WTC11 (cell line): ENCODE measurements around the gene MAB21L3. TPM values are rescaled to one million over a fixed set of nuclear protein-coding genes. Genes with fewer than 3 reads are reported as not detected.

ENCODE experiments used
- ATAC-seq: fragments of 200-7000 bp; cut with Tn5 transposase; 2 replicates; pipeline ENCODE4 v1.10.0; 2021; ENCODE audit warnings: mild to moderate bottlenecking, moderate library complexity
- CTCF ChIA-PET: fragments of 300-600 bp; sonication (Branson Sonifier 250); formaldehyde crosslinking; loops from one replicate; lab custom pipeline; 2021; ENCODE audit warnings: antibody characterized with exemption; lab: Charles Lee
- POLR2A ChIA-PET: fragments of 350-600 bp; sonication (Branson Sonifier 250); formaldehyde crosslinking; loops from one replicate; lab custom pipeline; 2021; ENCODE audit warnings: antibody characterized with exemption; lab: Charles Lee
- DNase-seq: peaks from one replicate; pipeline ENCODE4 v3.0.0; 2021; ENCODE audit warnings: low spot score
- H3K27ac Mint-ChIP-seq: 2 replicates; pipeline ENCODE4 v1.8.0; 2021; ENCODE audit warnings: mixed read lengths
- H3K27me3 Mint-ChIP-seq: 2 replicates; pipeline ENCODE4 v1.8.0; 2021; ENCODE audit warnings: low read depth, mild to moderate bottlenecking, moderate library complexity, mixed read lengths
- H3K36me3 Mint-ChIP-seq: 2 replicates; pipeline ENCODE4 v1.8.0; 2021; ENCODE audit warnings: mixed read lengths
- H3K4me1 Mint-ChIP-seq: 2 replicates; pipeline ENCODE4 v1.8.0; 2022; ENCODE audit warnings: mixed read lengths
- H3K4me3 Mint-ChIP-seq: 2 replicates; pipeline ENCODE4 v1.8.0; 2021; ENCODE audit warnings: mild to moderate bottlenecking, moderate library complexity, mixed read lengths
- H3K9me3 Mint-ChIP-seq: 2 replicates; pipeline ENCODE4 v1.8.0; 2021; ENCODE audit warnings: mixed read lengths
- ATF3 ChIP-seq: sonication (generic); formaldehyde crosslinking; conservative IDR thresholded peaks from 2 replicates; pipeline ENCODE4 v1.8.1; 2022; ENCODE audit warnings: mild to moderate bottlenecking, missing genetic modification reagents
- E2F4 ChIP-seq: sonication (generic); formaldehyde crosslinking; IDR thresholded peaks from 2 replicates; pipeline ENCODE4 v1.8.1; 2022; ENCODE audit warnings: low read depth, mild to moderate bottlenecking, moderate library complexity, missing genetic modification reagents, borderline replicate concordance
- ESRRA ChIP-seq: sonication (generic); formaldehyde crosslinking; IDR thresholded peaks from 2 replicates; pipeline ENCODE4 v1.8.1; 2022; ENCODE audit warnings: mild to moderate bottlenecking, missing genetic modification reagents, borderline replicate concordance
- ETV6 ChIP-seq: sonication (generic); formaldehyde crosslinking; IDR thresholded peaks from 2 replicates; pipeline ENCODE4 v1.8.1; 2022; ENCODE audit warnings: mild to moderate bottlenecking, missing genetic modification reagents
- FOXK1 ChIP-seq: sonication (generic); formaldehyde crosslinking; IDR thresholded peaks from 2 replicates; pipeline ENCODE4 v1.8.0; 2022; ENCODE audit warnings: mild to moderate bottlenecking, moderate library complexity, missing genetic modification reagents
- MLX ChIP-seq: sonication (generic); formaldehyde crosslinking; IDR thresholded peaks from 2 replicates; pipeline ENCODE4 v1.8.1; 2023; ENCODE audit warnings: mild to moderate bottlenecking, missing genetic modification reagents, moderate library complexity
- MXD4 ChIP-seq: fragments of 250-450 bp; sonication (Bioruptor Pico); IDR thresholded peaks from 2 replicates; pipeline ENCODE4 v1.8.0; 2021; ENCODE audit warnings: mild to moderate bottlenecking, moderate library complexity, borderline replicate concordance
- NR2C2 ChIP-seq: sonication (generic); formaldehyde crosslinking; IDR thresholded peaks from 2 replicates; pipeline ENCODE4 v1.8.0; 2022; ENCODE audit warnings: mild to moderate bottlenecking, missing genetic modification reagents
- PRRX2 ChIP-seq: fragments of 250-450 bp; sonication (Bioruptor Pico); IDR thresholded peaks from 2 replicates; pipeline ENCODE4 v1.8.0; 2021; ENCODE audit warnings: mild to moderate bottlenecking
- SOX15 ChIP-seq: fragments of 250-450 bp; sonication (Bioruptor Pico); IDR thresholded peaks from 2 replicates; pipeline ENCODE4 v1.9.0; 2021; ENCODE audit warnings: mild to moderate bottlenecking
- SP1 ChIP-seq: sonication (generic); formaldehyde crosslinking; conservative IDR thresholded peaks from 2 replicates; pipeline ENCODE4 v1.8.1; 2022; ENCODE audit warnings: missing genetic modification reagents
- TCF7 ChIP-seq: sonication (generic); formaldehyde crosslinking; IDR thresholded peaks from 2 replicates; pipeline ENCODE4 v1.8.0; 2022; ENCODE audit warnings: mild to moderate bottlenecking, low read depth, missing genetic modification reagents, moderate library complexity
- TEAD1 ChIP-seq: sonication (generic); formaldehyde crosslinking; IDR thresholded peaks from 2 replicates; pipeline ENCODE4 v1.8.0; 2022; ENCODE audit warnings: mild to moderate bottlenecking, missing genetic modification reagents
- ZBTB21 ChIP-seq: sonication (generic); formaldehyde crosslinking; IDR thresholded peaks from 2 replicates; pipeline ENCODE4 v1.8.1; 2023; ENCODE audit warnings: mild to moderate bottlenecking, missing genetic modification reagents, borderline replicate concordance
- ZNF317 ChIP-seq: sonication (generic); formaldehyde crosslinking; IDR thresholded peaks from 2 replicates; pipeline ENCODE4 v1.8.1; 2023; ENCODE audit warnings: low read depth, mild to moderate bottlenecking, moderate library complexity, missing genetic modification reagents, borderline replicate concordance
- total RNA-seq: library from RNA; stranded (reverse); gene quantifications from 3 replicates; pipeline ENCODE4 v1.2.3, GENCODE V29; 2021
- TF ChIP-seq, protein P1 (sequence below): sonication (generic); formaldehyde crosslinking; IDR thresholded peaks from 2 replicates; pipeline ENCODE4 v1.8.1; 2022; ENCODE audit warnings: mild to moderate bottlenecking, missing genetic modification reagents, moderate library complexity, borderline replicate concordance
- TF ChIP-seq, protein P2 (sequence below): sonication (generic); formaldehyde crosslinking; IDR thresholded peaks from 2 replicates; pipeline ENCODE4 v1.8.1; 2022; ENCODE audit warnings: missing genetic modification reagents, borderline replicate concordance
- TF ChIP-seq, protein P3 (sequence below): sonication (generic); formaldehyde crosslinking; IDR thresholded peaks from 2 replicates; pipeline ENCODE4 v1.8.1; 2023; ENCODE audit warnings: mild to moderate bottlenecking, moderate library complexity, missing genetic modification reagents

MAB21L3 gene
- total RNA-seq, 1 experiment from 2014 or later = not detected

DNA sequence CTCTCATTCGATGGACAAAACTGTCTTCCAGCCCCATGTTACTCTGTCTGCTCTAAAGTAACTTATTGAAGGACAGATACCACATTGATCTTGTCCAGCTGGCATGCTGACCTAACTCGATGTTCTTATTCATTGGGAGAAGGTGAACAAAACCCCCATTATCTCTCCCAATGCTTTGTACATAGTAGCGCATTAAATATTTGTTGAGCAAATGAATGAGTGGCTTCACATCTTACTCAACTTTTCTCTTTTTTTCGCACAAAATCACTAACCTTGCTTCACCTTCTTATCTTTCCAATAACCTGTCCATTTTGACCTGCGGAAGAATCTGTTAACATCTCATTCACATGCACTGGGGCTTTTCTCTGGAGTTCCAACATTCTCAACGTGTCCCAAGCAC, 18.3 kb downstream of the MAB21L3 start:
- POLR2A ChIA-PET = no interaction called here
- ATAC-seq = no peak
- no peaks in the 10 kb centered on the region for H3K9me3 Mint-ChIP-seq
- TF ChIP-seq ZBTB21 (CRISPR knock-in tag) = no peak
- TF ChIP-seq, all 79 proteins: peak for 0
- Mint-ChIP-seq H3K4me3 (no peak overlapping the region), H3K36me3 (no peaks in the 10 kb centered on the region), H3K4me1 (no peaks in the 10 kb centered on the region), H3K27ac (no peak overlapping the region), H3K27me3 (no peaks in the 10 kb centered on the region; the same call in 1 of the 2 replicates)
- CTCF ChIA-PET = interaction anchor here (1.6 kb wide), 1 partner anchor 356 kb away, joined by 3 read pairs; no protein-coding TSS in a partner anchor
- no peak for DNase-seq

DNA sequence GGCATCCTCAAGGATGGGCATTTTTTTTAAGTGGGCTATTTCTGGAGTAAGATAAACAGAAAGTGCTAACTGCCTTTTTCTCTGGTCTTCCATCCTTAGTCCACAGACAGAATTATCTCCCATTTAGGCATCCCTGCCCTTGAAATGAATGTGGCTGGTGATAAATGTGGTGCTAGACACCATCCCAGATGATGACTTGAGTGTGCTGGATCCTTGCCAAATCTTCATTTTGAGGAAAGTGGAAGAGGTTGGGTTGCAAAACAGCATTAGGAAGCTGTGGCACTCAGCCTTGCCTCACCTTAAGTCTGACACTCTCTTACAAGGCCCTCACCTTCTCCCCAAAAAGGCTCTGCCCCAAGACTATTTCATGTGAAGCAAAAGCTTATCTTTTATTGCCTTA, 19.2 kb downstream of the MAB21L3 start:
- DNase-seq (no peak), ATAC-seq (no peak)
- Mint-ChIP-seq H3K27ac (no peak overlapping the region), H3K9me3 (no peaks in the 10 kb centered on the region), H3K4me3 (no peak overlapping the region), H3K4me1 (no peaks in the 10 kb centered on the region), H3K36me3 (no peaks in the 10 kb centered on the region), H3K27me3 (no peaks in the 10 kb centered on the region; the same call in 1 of the 2 replicates)
- TF ChIP-seq TEAD1 (no peak), NR2C2 (CRISPR knock-in tag) (no peak), MLX (CRISPR knock-in tag) (no peak), SOX15 (no peak), FOXK1 (CRISPR knock-in tag) (no peak), TCF7 (CRISPR knock-in tag) (no peak), PRRX2 (no peak), ATF3 (CRISPR knock-in tag) (no peak), ZNF317 (no peak), E2F4 (no peak), ETV6 (CRISPR knock-in tag) (no peak), SP1 (no peak), ESRRA (CRISPR knock-in tag) (no peak), MXD4 (no peak)
- TF ChIP-seq, protein P1, sequence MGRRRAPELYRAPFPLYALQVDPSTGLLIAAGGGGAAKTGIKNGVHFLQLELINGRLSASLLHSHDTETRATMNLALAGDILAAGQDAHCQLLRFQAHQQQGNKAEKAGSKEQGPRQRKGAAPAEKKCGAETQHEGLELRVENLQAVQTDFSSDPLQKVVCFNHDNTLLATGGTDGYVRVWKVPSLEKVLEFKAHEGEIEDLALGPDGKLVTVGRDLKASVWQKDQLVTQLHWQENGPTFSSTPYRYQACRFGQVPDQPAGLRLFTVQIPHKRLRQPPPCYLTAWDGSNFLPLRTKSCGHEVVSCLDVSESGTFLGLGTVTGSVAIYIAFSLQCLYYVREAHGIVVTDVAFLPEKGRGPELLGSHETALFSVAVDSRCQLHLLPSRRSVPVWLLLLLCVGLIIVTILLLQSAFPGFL (CRISPR knock-in tag) = no peak
- CTCF ChIA-PET = interaction anchor here (1.6 kb wide), 1 partner anchor 355 kb away, joined by 3 read pairs; no protein-coding TSS in a partner anchor
- POLR2A ChIA-PET = no interaction called here

- Mint-ChIP-seq H3K27ac (no peak overlapping the region), H3K4me3 (no peak overlapping the region), H3K9me3 (no peaks in the 10 kb centered on the region), H3K27me3 (no peaks in the 10 kb centered on the region; the same call in 1 of the 2 replicates), H3K36me3 (no peaks in the 10 kb centered on the region), H3K4me1 (no peaks in the 10 kb centered on the region)
- ChIA-PET CTCF (interaction anchor here (1.3 kb wide), 1 partner anchor 354 kb away, joined by 7 read pairs; no protein-coding TSS in a partner anchor), POLR2A (no interaction called here)
- no peak for ATAC-seq
- TF ChIP-seq, protein P2, sequence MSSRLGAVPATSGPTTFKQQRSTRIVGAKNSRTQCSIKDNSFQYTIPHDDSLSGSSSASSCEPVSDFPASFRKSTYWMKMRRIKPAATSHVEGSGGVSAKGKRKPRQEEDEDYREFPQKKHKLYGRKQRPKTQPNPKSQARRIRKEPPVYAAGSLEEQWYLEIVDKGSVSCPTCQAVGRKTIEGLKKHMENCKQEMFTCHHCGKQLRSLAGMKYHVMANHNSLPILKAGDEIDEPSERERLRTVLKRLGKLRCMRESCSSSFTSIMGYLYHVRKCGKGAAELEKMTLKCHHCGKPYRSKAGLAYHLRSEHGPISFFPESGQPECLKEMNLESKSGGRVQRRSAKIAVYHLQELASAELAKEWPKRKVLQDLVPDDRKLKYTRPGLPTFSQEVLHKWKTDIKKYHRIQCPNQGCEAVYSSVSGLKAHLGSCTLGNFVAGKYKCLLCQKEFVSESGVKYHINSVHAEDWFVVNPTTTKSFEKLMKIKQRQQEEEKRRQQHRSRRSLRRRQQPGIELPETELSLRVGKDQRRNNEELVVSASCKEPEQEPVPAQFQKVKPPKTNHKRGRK (CRISPR knock-in tag) = no peak
- TF ChIP-seq, protein P3, sequence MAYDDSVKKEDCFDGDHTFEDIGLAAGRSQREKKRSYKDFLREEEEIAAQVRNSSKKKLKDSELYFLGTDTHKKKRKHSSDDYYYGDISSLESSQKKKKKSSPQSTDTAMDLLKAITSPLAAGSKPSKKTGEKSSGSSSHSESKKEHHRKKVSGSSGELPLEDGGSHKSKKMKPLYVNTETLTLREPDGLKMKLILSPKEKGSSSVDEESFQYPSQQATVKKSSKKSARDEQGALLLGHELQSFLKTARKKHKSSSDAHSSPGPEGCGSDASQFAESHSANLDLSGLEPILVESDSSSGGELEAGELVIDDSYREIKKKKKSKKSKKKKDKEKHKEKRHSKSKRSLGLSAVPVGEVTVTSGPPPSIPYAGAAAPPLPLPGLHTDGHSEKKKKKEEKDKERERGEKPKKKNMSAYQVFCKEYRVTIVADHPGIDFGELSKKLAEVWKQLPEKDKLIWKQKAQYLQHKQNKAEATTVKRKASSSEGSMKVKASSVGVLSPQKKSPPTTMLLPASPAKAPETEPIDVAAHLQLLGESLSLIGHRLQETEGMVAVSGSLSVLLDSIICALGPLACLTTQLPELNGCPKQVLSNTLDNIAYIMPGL = no peak
- DNase-seq = no peak
These were observed 20.0 kb downstream of the MAB21L3 start for GRCh38 chr1:116131170-116131569.
